HUES6 (cell line): Measurements from ENCODE around the gene OVCH1.

Experiments used
- H3K27ac ChIP-seq: 2 replicates; pipeline ENCODE4 v1.7.0; 2013; ENCODE audit warnings: low read depth, mild to moderate bottlenecking, low read length, inconsistent platforms
- H3K27me3 ChIP-seq: 2 replicates; pipeline ENCODE4 v1.6.1; 2013; ENCODE audit warnings: low read length; ENCODE audit not compliant: control insufficient read depth, insufficient read depth
- H3K36me3 ChIP-seq: 2 replicates; pipeline ENCODE4 v1.6.1; 2013; ENCODE audit warnings: low read length; ENCODE audit not compliant: control insufficient read depth, insufficient read depth
- H3K4me1 ChIP-seq: 2 replicates; pipeline ENCODE4 v1.6.1; 2013; ENCODE audit warnings: low read length; ENCODE audit not compliant: control insufficient read depth, insufficient read depth
- H3K4me3 ChIP-seq: 2 replicates; pipeline ENCODE4 v1.5.1; 2013; ENCODE audit warnings: low read depth, low read length
- H3K9ac ChIP-seq: one replicate; pipeline ENCODE4 v1.6.1; 2013; ENCODE audit warnings: mild to moderate bottlenecking, low read length
- H3K9me3 ChIP-seq: 2 replicates; pipeline ENCODE4 v1.6.1; 2013; ENCODE audit warnings: low read depth, low read length; ENCODE audit not compliant: control insufficient read depth, insufficient read depth

The OVCH1 gene

GRCh38 chr12:29530436-29530835 is 33.0 kb upstream of the OVCH1 start:
- Histone ChIP-seq H3K4me3 (no peak overlapping the region), H3K9ac (no peak overlapping the region), H3K36me3 (no peaks in the 10 kb centered on the region), H3K27me3 (no peaks in the 10 kb centered on the region), H3K27ac (no peak overlapping the region), H3K9me3 (no peaks in the 10 kb centered on the region), H3K4me1 (no peaks in the 10 kb centered on the region)

DNA sequence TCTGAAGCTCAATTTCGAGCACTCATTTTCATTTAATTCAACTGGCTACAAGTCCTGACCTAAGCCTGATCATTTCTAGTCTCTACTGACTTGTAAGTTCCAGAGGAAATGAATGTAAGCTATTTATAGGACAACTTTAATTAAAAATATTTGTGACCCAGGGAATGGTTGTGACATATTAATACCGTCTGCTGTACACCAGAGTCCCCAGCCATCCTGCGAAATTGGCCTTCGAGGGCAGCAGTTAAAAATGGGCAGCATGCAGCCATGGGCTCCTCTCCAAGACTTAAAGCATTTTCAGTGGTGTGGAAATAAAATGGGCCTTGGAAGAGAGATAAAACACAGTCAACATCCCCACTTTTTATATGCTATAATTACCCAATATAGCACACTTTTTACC is 30.7 kb upstream of the OVCH1 start:
- Histone ChIP-seq H3K27me3 (no peaks in the 10 kb centered on the region), H3K4me1 (no peaks in the 10 kb centered on the region), H3K27ac (no peak overlapping the region), H3K4me3 (no peak overlapping the region), H3K36me3 (no peaks in the 10 kb centered on the region), H3K9me3 (no peaks in the 10 kb centered on the region), H3K9ac (no peak overlapping the region)

GRCh38 chr12:29521951-29522350 is 24.5 kb upstream of the OVCH1 start:
- H3K36me3 ChIP-seq: no peaks in the 10 kb centered on the region
- no peaks in the 10 kb centered on the region for H3K27me3 ChIP-seq
- H3K4me3 ChIP-seq: no peak overlapping the region
- no peak overlapping the region for H3K9ac ChIP-seq
- no peaks in the 10 kb centered on the region for H3K4me1 ChIP-seq
- H3K9me3 ChIP-seq: no peaks in the 10 kb centered on the region
- H3K27ac ChIP-seq: no peak overlapping the region

DNA sequence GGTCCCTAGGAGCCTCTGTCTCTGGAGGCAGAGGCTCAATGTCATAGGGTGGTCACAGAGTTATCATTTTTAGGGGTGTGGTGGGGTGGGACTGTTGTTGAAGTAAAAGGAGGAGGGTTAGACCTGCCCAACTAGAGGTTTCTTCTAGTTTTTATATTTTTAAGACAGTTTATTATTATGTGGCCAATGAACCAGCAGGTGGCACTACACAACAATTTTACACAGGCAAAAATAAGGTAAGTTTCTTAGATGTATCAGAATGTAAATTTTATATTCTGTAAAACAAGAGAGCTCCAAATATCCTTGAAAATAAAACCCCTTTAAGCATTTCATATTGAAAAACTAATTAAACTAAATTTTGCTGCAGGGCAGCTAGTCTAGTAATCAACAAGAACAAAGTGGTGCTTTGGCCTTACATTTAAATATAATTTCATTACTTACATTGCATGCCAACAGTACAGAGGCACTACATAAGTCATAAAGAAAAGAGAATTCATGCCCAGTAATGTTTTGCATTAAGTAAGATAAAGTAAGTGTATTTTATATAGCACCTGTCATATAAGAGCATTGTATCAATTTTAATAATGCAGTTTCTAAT is 22.2 kb upstream of the OVCH1 start:
- Histone ChIP-seq H3K9ac (no peak overlapping the region), H3K27me3 (no peaks in the 10 kb centered on the region), H3K27ac (no peak overlapping the region), H3K9me3 (no peaks in the 10 kb centered on the region), H3K4me1 (no peaks in the 10 kb centered on the region), H3K4me3 (no peak overlapping the region), H3K36me3 (no peaks in the 10 kb centered on the region)

GRCh38 chr12:29518407-29518806 is 20.9 kb upstream of the OVCH1 start:
- Histone ChIP-seq H3K36me3 (no peaks in the 10 kb centered on the region), H3K27ac (no peak overlapping the region), H3K4me1 (no peaks in the 10 kb centered on the region), H3K27me3 (no peaks in the 10 kb centered on the region), H3K9ac (no peak overlapping the region), H3K4me3 (no peak overlapping the region), H3K9me3 (no peaks in the 10 kb centered on the region)

GRCh38 chr12:29517264-29517663 is 19.8 kb upstream of the OVCH1 start:
- Histone ChIP-seq H3K4me3 (no peak overlapping the region), H3K4me1 (no peaks in the 10 kb centered on the region)

GRCh38 chr12:29516431-29516875 is 19.0 kb upstream of the OVCH1 start:
- Histone ChIP-seq H3K36me3 (no peaks in the 10 kb centered on the region), H3K9me3 (no peaks in the 10 kb centered on the region), H3K4me1 (no peaks in the 10 kb centered on the region), H3K4me3 (no peak overlapping the region), H3K27ac (no peak overlapping the region), H3K27me3 (no peaks in the 10 kb centered on the region), H3K9ac (no peak overlapping the region)

More at GRCh38 chr12:29517264-29517663, 19.8 kb upstream of the OVCH1 start:
- Histone ChIP-seq H3K27me3 (no peaks in the 10 kb centered on the region), H3K9me3 (no peaks in the 10 kb centered on the region), H3K36me3 (no peaks in the 10 kb centered on the region), H3K27ac (no peak overlapping the region), H3K9ac (no peak overlapping the region)

GRCh38 chr12:29510591-29511185 is 13.2 kb upstream of the OVCH1 start:
- no peak overlapping the region for H3K27ac ChIP-seq
- H3K27me3 ChIP-seq: no peaks in the 10 kb centered on the region
- H3K9ac ChIP-seq: no peak overlapping the region
- H3K4me3 ChIP-seq: no peak overlapping the region
- no peaks in the 10 kb centered on the region for H3K9me3 ChIP-seq
- 0 out of 2 replicates have a peak, but pooled peaks cover 3% of the 10 kb centered on the region for H3K4me1 ChIP-seq
- no peaks in the 10 kb centered on the region for H3K36me3 ChIP-seq

- Histone ChIP-seq H3K9me3 (no peaks in the 10 kb centered on the region), H3K4me1 (0 out of 2 replicates have a peak, but pooled peaks cover 3% of the 10 kb centered on the region)
Observed at GRCh38 chr12:29509503-29509902, 12.0 kb upstream of the OVCH1 start.

DNA sequence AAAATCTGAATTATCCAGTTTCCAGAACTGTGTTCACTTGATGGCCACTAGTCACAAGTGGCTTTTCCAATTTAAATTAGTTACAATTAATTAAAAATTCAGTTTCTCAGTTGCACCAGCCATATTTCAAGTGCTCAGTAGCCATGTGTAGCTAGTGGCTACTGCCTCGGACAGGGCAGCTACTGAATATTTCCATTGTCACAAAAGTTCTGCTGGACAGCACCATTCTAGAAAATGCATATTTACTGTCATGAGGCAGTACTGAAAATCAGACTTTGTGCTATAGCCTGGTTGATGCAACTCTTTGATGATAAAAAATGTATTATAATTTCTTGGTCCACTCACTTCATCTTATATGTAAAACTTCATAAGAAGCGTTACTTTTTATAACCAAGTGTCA is 11.5 kb upstream of the OVCH1 start:
- Histone ChIP-seq H3K36me3 (no peaks in the 10 kb centered on the region), H3K27ac (no peak overlapping the region), H3K9me3 (no peaks in the 10 kb centered on the region), H3K4me3 (no peak overlapping the region), H3K9ac (no peak overlapping the region), H3K4me1 (0 out of 2 replicates have a peak, but pooled peaks cover 3% of the 10 kb centered on the region), H3K27me3 (no peaks in the 10 kb centered on the region)

More at GRCh38 chr12:29509503-29509902, 12.0 kb upstream of the OVCH1 start:
- H3K4me3 ChIP-seq: no peak overlapping the region
- no peaks in the 10 kb centered on the region for H3K27me3 ChIP-seq
- no peak overlapping the region for H3K27ac ChIP-seq
- H3K36me3 ChIP-seq: no peaks in the 10 kb centered on the region
- no peak overlapping the region for H3K9ac ChIP-seq

DNA sequence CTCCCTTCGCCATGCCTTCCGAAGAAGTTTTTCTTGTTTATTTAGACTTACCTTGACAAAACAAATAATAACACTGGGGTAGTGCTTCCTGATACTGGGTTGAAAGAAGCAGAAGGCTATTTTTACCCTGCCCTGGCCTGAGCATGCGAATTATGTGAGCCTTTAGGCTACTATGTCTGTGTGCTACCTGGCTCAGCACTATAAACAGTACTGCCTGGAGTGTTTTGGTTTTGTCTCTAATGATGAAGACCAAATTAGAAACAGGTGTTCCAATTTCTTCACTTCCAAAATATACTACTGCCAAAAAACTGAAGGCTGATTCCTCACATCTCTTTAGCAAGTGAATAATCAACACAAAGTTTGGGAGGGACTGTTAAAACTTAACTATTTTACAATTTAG is 7.6 kb upstream of the OVCH1 start:
- Histone ChIP-seq H3K4me3 (no peak overlapping the region), H3K27ac (no peak overlapping the region), H3K9me3 (no peaks in the 10 kb centered on the region), H3K9ac (no peak overlapping the region), H3K27me3 (no peaks in the 10 kb centered on the region), H3K4me1 (no peaks in the 10 kb centered on the region), H3K36me3 (no peaks in the 10 kb centered on the region)
